Endothelial cell of umbilical vein (primary cell): ENCODE data around the gene EDRF1. TPM values are rescaled to one million over a fixed set of nuclear protein-coding genes. Genes with fewer than 3 reads are reported as not detected.

Experiments used
- BruUV-seq: library from RNA; stranded (reverse); fragments of 400-500 nt; replicated peaks from 2 replicates; lab custom pipeline; 2021; lab: Mats Ljungman, UMichigan
- CTCF ChIA-PET: fragments of 300-600, 350-600 bp; sonication (Branson Sonifier 250); formaldehyde crosslinking; loops from one replicate; lab custom pipeline; 2021; ENCODE audit warnings: antibody characterized with exemption, inconsistent platforms; lab: Charles Lee
- POLR2A ChIA-PET: fragments of 300-600, 350-600 bp; sonication (Branson Sonifier 250); formaldehyde crosslinking; loops from one replicate; lab custom pipeline; 2021; ENCODE audit warnings: antibody characterized with exemption, inconsistent platforms; lab: Charles Lee
- DNase-seq: peaks from one replicate; pipeline ENCODE4 v3.0.0-alpha.2; 2011; ENCODE audit warnings: low read depth, low spot score
- FAIRE-seq: peaks from 2 replicates; lab custom pipeline; 2011; peaks lifted over from hg19 to GRCh38; lab: Jason Lieb, UNC
- H2AFZ ChIP-seq: 2 replicates; pipeline ENCODE4 v1.6.0; 2012; ENCODE audit warnings: low read depth, low read length, control low read depth, inconsistent platforms
- H3K27ac ChIP-seq: 2 replicates; pipeline ENCODE4 v1.5.1; 2011; ENCODE audit warnings: low read depth, mild to moderate bottlenecking, control low read depth, low read length, moderate library complexity; ENCODE audit not compliant: insufficient read depth
- H3K27me3 ChIP-seq, 2 experiments: 2 replicates each; pipeline versions ENCODE4 v1.6.0 to v1.6.1; 2011; ENCODE audit warnings: low read length in 2 of 2, mixed read lengths in 1 of 2; ENCODE audit not compliant: control insufficient read depth in 2 of 2, insufficient read depth in 2 of 2
- H3K36me3 ChIP-seq, 2 experiments: 2 replicates in 1 of 2; 3 replicates in 1 of 2; pipeline ENCODE4 v1.5.1; 2011; ENCODE audit warnings: low read length in 2 of 2, mild to moderate bottlenecking in 1 of 2, moderate library complexity in 1 of 2; ENCODE audit not compliant: control insufficient read depth in 2 of 2, insufficient read depth in 2 of 2; ENCODE audit errors: extremely low read depth in 1 of 2
- H3K4me1 ChIP-seq: 3 replicates; pipeline ENCODE4 v1.5.1; 2011; ENCODE audit warnings: mild to moderate bottlenecking, low read length; ENCODE audit not compliant: control insufficient read depth, insufficient read depth; ENCODE audit errors: extremely low read depth
- H3K4me2 ChIP-seq: 2 replicates; pipeline ENCODE4 v1.6.1; 2011; ENCODE audit warnings: low read length, control low read depth, mixed read lengths; ENCODE audit not compliant: insufficient read depth
- H3K4me3 ChIP-seq, 3 experiments: fragments of 200-600 bp in 1 of 3; sonication (generic), shearing (Covaris generic) in 1 of 3; replicated peaks in 1 of 3; 2 replicates each; pipeline ENCODE4 v1.5.1; 2011 to 2016; ENCODE audit warnings: control low read depth in 3 of 3, low read length in 3 of 3, mild to moderate bottlenecking in 2 of 3, inconsistent platforms in 1 of 3, low read depth in 1 of 3, moderate library complexity in 1 of 3; ENCODE audit not compliant: insufficient read depth in 1 of 3
- H3K79me2 ChIP-seq: 2 replicates; pipeline ENCODE4 v1.6.0; 2012; ENCODE audit warnings: low read length, inconsistent platforms; ENCODE audit not compliant: control insufficient read depth, insufficient read depth
- H3K9ac ChIP-seq: replicated peaks from 2 replicates; pipeline ENCODE3; 2011; ENCODE audit warnings: low read length, control low read depth; ENCODE audit not compliant: insufficient read depth; ENCODE audit errors: extremely low read depth
- H3K9me1 ChIP-seq: replicated peaks from 3 replicates; pipeline ENCODE4 v1.6.0; 2011; ENCODE audit warnings: mild to moderate bottlenecking, low read length; ENCODE audit not compliant: control insufficient read depth, insufficient read depth; ENCODE audit errors: extremely low read depth
- H3K9me3 ChIP-seq: replicated peaks from 2 replicates; pipeline ENCODE4 v1.5.1; 2012; ENCODE audit warnings: low read length, inconsistent platforms; ENCODE audit not compliant: control insufficient read depth, insufficient read depth
- H4K20me1 ChIP-seq: replicated peaks from 2 replicates; pipeline ENCODE3; 2011; ENCODE audit warnings: mild to moderate bottlenecking, low read length; ENCODE audit not compliant: control insufficient read depth, insufficient read depth; ENCODE audit errors: extremely low read depth
- CTCF ChIP-seq, 2 donors: IDR thresholded peaks; 1 replicate in 1 of 2; 2 replicates in 1 of 2; pipeline ENCODE4 v1.5.1; 2011; ENCODE audit warnings: low read length in 2 of 2, mild to moderate bottlenecking in 2 of 2, moderate library complexity in 2 of 2, control low read depth in 1 of 2, inconsistent platforms in 1 of 2, low read depth in 1 of 2; ENCODE audit not compliant: insufficient read depth in 1 of 2; ENCODE audit errors: extremely low read depth in 1 of 2
- EZH2 ChIP-seq: IDR thresholded peaks from 2 replicates; pipeline ENCODE4 v1.6.1; 2012; ENCODE audit warnings: borderline replicate concordance, low read depth, mild to moderate bottlenecking, moderate library complexity, low read length, inconsistent platforms; ENCODE audit not compliant: severe bottlenecking
- FOS ChIP-seq: IDR thresholded peaks from 2 replicates; pipeline ENCODE4 v1.6.1; 2011; ENCODE audit warnings: mild to moderate bottlenecking, low read length, moderate library complexity, borderline replicate concordance; ENCODE audit not compliant: insufficient read depth
- GATA2 ChIP-seq: IDR thresholded peaks from 2 replicates; pipeline ENCODE4 v1.7.0; 2011; ENCODE audit warnings: low read depth, mild to moderate bottlenecking, moderate library complexity, mixed read lengths, low read length; ENCODE audit not compliant: insufficient read length, insufficient read depth
- JUN ChIP-seq: IDR thresholded peaks from 2 replicates; pipeline ENCODE4 v1.6.1; 2011; ENCODE audit warnings: borderline replicate concordance, low read depth; ENCODE audit not compliant: insufficient read length, insufficient read depth
- MAX ChIP-seq: IDR thresholded peaks from 2 replicates; pipeline ENCODE4 v1.6.1; 2011; ENCODE audit not compliant: insufficient read depth, insufficient read length
- MYC ChIP-seq: IDR thresholded peaks from one replicate; pipeline ENCODE4 v1.6.1; 2011; ENCODE audit warnings: mild to moderate bottlenecking, low read depth, low read length
- POLR2A ChIP-seq: IDR thresholded peaks from 2 replicates; pipeline ENCODE4 v1.6.1; 2012; ENCODE audit warnings: low read depth, mild to moderate bottlenecking, control low read depth, low read length
- POLR2AphosphoS5 ChIP-seq: IDR thresholded peaks from 2 replicates; pipeline ENCODE4 v1.6.1; 2012; ENCODE audit warnings: low read depth, mild to moderate bottlenecking, control low read depth, low read length, moderate library complexity; ENCODE audit not compliant: insufficient read depth
- dilution Hi-C: fragments of 300-500 bp; cut with MboI; formaldehyde crosslinking; loops from one replicate; pipeline ENCODE4 v1.15.0; 2019; ENCODE audit warnings: low sequenced_read_pairs; ENCODE audit not compliant: extremely low pct_ligation_motif_present
- intact Hi-C: fragments of 100-400 bp; cut with micrococcal nuclease; formaldehyde crosslinking; loops from one replicate; pipeline ENCODE4 v1.10.0; 2022
- polyA plus RNA-seq, 4 experiments: library from polyadenylated mRNA; depleted of rRNA in 3 of 4; stranded (reverse) in 3 of 4; unstranded in 1 of 4; fragments of >200 nt; gene quantifications; 2 replicates each; pipeline versions ENCODE4 v1.2.1 to v1.2.3, GENCODE V29; 2011 to 2012; ENCODE audit warnings: missing spikeins in 1 of 4
- total RNA-seq: library from RNA; stranded (reverse); gene quantifications from 2 replicates; pipeline ENCODE4 v1.2.3, GENCODE V29; 2021

Gene EDRF1
- total and polyA plus RNA-seq, 2 donors (not counting 3 experiments of a cell fraction or from before 2014, with no cell fraction given) = 11.6 to 27.8 TPM

- Histone ChIP-seq H3K36me3 (peaks cover 24 to 37% of the 10 kb centered on the region in 2 experiments), H3K9me3 (no peaks in the 10 kb centered on the region), H3K4me3 (no peak overlapping the region), H3K27me3 (no peaks in the 10 kb centered on the region), H2AFZ (no peak overlapping the region), H3K4me2 (no peak overlapping the region), H4K20me1 (no peaks in the 10 kb centered on the region), H3K27ac (no peak overlapping the region), H3K9ac (no peak overlapping the region), H3K79me2 (no peaks in the 10 kb centered on the region), H3K4me1 (no peaks in the 10 kb centered on the region), H3K9me1 (no peaks in the 10 kb centered on the region)
- intact Hi-C loops (no loop called here), dilution Hi-C loops (no loop called here)
- POLR2A ChIA-PET = no interaction called here
- no TSS peak for BruUV-seq
- DNase-seq = no peak
- TF ChIP-seq FOS (no peak), JUN (no peak), POLR2A (no peak), MAX (no peak), EZH2 (no peak), POLR2AphosphoS5 (no peak), CTCF (IDR thresholded peaks at IDR 0.05; ENCODE audit: extremely low read depth in 1 of 2, insufficient read depth in 1 of 2, low read depth in 1 of 2, low read length in 2 of 2) (no peak), MYC (no peak), GATA2 (no peak)
- CTCF ChIA-PET = no interaction called here
- no peak for FAIRE-seq
Observed at GRCh38 chr10:125727436-125727835, 7.9 kb downstream of the EDRF1 start.
